GM18519 (cell line): ENCODE data around the gene IL26.
"Not testable (repeated sequence)": the region's sequence is repeated elsewhere in the genome, so short reads cannot be mapped to it uniquely, and the experiment has no call there.

ENCODE experiments used
- ATAC-seq: cut with Tn5 transposase; IDR thresholded peaks from one replicate; pipeline ENCODE4 v1.9.1; 2021; ENCODE audit warnings: mild to moderate bottlenecking, moderate library complexity; ENCODE audit not compliant: unreplicated experiment, low FRiP score

The IL26 gene

GRCh38 chr12:68240975-68241374 is 15.4 kb upstream of the IL26 start:
- ATAC-seq, result peak; percentile 93

GRCh38 chr12:68240079-68240478 is 14.5 kb upstream of the IL26 start:
- ATAC-seq, result no peak

DNA sequence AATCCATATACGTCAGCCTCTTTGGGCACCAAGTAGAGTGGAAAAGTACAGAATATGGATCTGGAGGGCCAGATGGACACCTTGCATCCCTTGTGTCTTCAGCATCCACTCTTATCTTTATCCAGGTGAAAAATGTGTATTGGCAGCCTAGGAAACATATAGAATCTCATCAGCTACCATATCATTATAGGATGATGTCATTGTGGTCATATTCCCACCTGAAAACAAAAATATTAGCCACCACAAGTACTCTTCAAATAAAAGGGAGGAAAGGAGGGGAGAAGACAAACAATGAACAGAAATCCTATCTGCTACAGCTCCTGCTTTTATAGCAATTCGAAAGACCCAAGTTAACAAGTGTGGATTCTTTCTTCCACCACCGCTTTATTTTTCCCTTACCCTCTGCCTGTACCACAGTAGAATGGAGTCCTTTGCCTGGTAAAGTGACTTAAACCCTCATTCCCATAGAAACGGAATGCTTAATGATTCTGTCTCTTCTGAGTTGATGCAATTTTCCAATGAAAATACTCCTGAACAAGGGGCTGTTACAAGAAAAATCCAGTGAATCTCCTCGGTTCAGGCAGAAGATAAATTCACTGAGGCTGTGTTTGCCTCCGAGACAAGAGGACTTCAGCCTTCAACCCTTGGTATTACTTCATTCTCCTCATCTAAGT is 13.8 kb upstream of the IL26 start:
- no peak for ATAC-seq

GRCh38 chr12:68237619-68238018 is 12.0 kb upstream of the IL26 start:
- ATAC-seq, result no peak

- no peak for ATAC-seq
Measured at GRCh38 chr12:68237078-68237477, 11.5 kb upstream of the IL26 start.

- ATAC-seq, result peak; percentile 44
Measured at GRCh38 chr12:68236421-68237059, 10.9 kb upstream of the IL26 start.

DNA sequence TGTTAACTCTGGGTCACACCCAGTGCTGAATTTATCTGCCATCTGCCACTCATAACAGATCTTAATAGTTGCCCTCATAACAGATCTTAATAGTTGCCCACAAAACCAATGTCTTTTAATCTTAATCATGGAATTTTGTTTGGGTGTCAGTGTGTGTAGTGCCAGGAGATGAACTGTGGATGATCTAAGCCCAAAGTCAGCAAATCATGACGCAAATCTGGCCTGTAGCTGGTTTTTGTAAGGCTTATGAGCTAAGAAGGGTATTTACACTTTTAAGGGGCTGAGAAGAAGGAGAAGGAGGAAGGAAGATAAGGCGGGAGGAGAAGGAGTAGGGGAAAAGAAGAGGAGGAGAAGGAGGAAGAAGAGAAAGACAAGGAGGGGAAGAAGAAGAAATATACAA is 10.0 kb upstream of the IL26 start:
- ATAC-seq, result no peak

DNA sequence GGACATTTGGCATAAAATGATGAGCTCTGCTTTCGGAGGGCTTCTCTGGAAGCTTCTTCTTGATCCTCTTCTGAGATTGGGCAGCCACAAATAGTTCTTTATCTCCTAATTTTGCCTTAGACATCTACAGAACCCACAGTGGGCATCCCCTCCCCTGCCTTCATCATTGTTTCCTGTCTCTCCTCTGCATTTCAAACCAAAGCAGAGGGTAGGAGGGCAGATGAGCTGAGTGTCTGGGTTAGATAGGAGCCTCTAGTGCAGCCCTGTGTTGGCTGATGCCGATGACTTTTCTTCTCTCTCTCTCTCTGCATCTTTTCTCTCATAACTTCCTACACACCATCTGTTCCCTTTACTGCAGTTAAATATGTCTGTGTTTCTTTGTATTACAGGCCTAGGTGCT is 8.5 kb upstream of the IL26 start:
- no peak for ATAC-seq

- no peak for ATAC-seq
Measured at GRCh38 chr12:68233498-68233897, 7.9 kb upstream of the IL26 start.

- ATAC-seq, result no peak
Measured at GRCh38 chr12:68231691-68232090, 6.1 kb upstream of the IL26 start.

DNA sequence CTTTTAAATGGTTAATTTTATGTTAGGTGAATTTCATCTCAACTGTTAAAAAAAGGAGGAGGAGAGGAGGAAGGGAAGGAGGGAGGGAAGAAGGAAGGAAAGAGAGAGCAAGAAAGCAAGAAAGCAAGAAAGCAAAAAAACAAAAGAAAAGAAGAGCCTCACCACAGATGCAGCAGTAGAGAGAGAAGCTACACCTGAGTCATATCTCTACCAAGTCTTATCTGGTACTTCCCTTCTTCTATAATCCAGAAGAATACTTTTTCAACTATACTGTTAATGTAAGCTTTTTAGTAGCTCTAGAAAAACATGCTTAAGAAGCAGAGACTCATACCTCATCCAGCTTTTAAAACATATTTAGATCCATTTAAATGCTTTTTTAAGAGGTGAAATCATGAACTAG is 5.6 kb upstream of the IL26 start:
- peak; percentile 67 for ATAC-seq

- ATAC-seq, result no peak
Measured at GRCh38 chr12:68229956-68230355, 4.3 kb upstream of the IL26 start.

DNA sequence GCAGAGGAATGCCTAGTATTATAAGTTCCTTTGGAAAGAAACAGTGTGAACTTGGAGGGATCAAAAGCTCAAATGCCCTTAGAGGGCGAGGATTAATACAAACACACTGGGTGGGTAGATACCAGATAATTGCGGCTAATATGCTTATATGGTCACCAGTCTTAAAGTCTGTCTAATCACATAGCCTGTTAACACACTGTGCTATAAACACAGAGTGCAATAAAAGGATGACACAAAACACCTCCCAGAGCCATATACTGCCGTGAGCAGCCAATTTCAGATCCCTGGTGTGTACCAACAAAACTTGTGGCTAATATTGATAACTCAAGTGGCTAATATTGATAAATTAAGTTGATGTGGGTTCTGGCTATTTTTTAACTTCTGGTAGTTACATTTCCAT is 1.7 kb upstream of the IL26 start:
- ATAC-seq, result no peak

DNA sequence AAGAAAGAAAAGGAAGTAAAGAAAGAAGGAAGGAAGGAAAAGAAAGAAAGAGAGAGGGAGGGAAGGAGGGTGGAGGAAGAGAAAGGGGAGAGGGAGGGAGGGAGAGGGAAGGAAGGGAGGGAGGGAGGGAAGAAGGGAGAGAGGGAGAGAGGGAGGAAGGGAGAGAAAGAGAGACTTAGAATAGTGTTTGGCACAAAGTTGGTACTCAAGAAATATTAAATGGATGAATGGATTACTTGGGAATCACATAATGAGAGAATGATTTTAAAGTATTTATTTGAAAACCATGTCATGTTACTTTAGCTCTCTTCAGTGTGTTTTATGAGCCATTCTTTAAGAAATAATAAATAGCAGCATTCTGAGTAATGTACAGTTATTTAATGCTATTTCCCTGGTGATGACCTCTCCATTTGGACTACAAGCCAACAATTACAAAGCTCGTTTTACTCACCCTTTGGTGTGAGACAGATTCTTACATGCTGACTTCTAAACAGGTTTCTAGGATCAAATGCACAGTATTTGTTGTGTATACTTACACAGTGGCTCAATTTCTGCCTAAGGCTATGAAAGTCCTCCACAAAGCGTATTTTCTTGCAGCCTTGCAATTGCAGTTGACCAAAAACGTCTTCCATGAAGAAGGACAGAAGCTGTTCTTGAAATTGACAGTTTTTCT is 861 bp downstream of the IL26 start:
- no peak for ATAC-seq

- peak; percentile 47 for ATAC-seq
Measured at GRCh38 chr12:68223067-68223747, 2.4 kb downstream of the IL26 start.

- no peak for ATAC-seq
Measured at GRCh38 chr12:68222326-68222725, 3.3 kb downstream of the IL26 start.

GRCh38 chr12:68221497-68221896 is 4.1 kb downstream of the IL26 start:
- no peak for ATAC-seq

- no peak for ATAC-seq
Measured at GRCh38 chr12:68210875-68211274, 14.7 kb downstream of the IL26 start.

GRCh38 chr12:68209048-68209728 is 16.4 kb downstream of the IL26 start:
- not testable (repeated sequence) for ATAC-seq

DNA sequence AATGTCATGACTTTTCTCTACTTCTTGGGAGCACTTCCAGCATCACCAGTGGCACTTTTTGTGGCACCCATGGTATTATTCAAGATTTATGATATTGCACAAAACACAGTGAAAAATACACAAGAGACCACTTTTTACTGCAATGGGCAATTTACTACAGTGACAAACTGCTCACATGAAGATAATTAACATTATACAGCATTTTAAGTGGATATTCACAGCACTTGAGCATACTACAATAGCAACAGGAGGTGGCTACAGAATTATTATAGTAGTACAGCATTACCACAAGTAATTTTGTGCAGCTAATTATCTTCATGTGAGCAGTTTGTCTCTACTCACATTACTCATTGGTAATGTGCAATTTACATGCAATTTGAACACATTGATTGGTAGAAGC is 18.3 kb downstream of the IL26 start:
- ATAC-seq, result no peak

GRCh38 chr12:68206446-68206845 is 19.2 kb downstream of the IL26 start:
- no peak for ATAC-seq
